A673 (cell line): ENCODE measurements around the gene TOMM22. TPM values are rescaled to one million over a fixed set of nuclear protein-coding genes. Genes with fewer than 3 reads are reported as not detected.

ENCODE experiments used
- BruUV-seq: library from RNA; stranded (reverse); fragments of 400-500 nt; replicated peaks from 2 replicates; lab custom pipeline; 2021; lab: Mats Ljungman, UMichigan
- CTCF ChIA-PET: fragments of 300-600 bp; sonication (Branson Sonifier 250); formaldehyde crosslinking; loops from one replicate; lab custom pipeline; 2022; ENCODE audit warnings: antibody characterized with exemption; lab: Charles Lee
- POLR2A ChIA-PET: fragments of 300-600 bp; sonication (Branson Sonifier 250); formaldehyde crosslinking; loops from one replicate; lab custom pipeline; 2022; ENCODE audit warnings: antibody characterized with exemption; ENCODE audit not compliant: low non-redundant PET; lab: Charles Lee
- DNase-seq: peaks from one replicate; pipeline ENCODE4 v3.0.0-alpha.2; 2015; ENCODE audit warnings: low spot score
- H3K27ac ChIP-seq: fragments of 200-600 bp; sonication (generic); 2 replicates; pipeline ENCODE4 v1.5.1; 2016; ENCODE audit warnings: mixed run types, low read depth, mild to moderate bottlenecking, mixed read lengths, antibody characterized with exemption, low read length; ENCODE audit not compliant: poor library complexity, severe bottlenecking
- H3K27me3 ChIP-seq: fragments of 200-600 bp; sonication (generic); replicated peaks from 2 replicates; pipeline ENCODE4 v1.6.1; 2017; ENCODE audit warnings: mixed run types, low read depth, mild to moderate bottlenecking, mixed read lengths, antibody characterized with exemption, low read length; ENCODE audit not compliant: insufficient read depth, poor library complexity
- H3K36me3 ChIP-seq: fragments of 200-600 bp; sonication (generic); 2 replicates; pipeline ENCODE4 v1.6.1; 2016; ENCODE audit warnings: mixed run types, mild to moderate bottlenecking, mixed read lengths, antibody characterized with exemption, low read length; ENCODE audit not compliant: insufficient read depth, poor library complexity, severe bottlenecking
- H3K4me1 ChIP-seq: fragments of 200-600 bp; sonication (generic); 2 replicates; pipeline ENCODE4 v1.6.1; 2017; ENCODE audit warnings: mixed run types, mild to moderate bottlenecking, mixed read lengths, antibody characterized with exemption, low read length; ENCODE audit not compliant: insufficient read depth, poor library complexity, severe bottlenecking
- H3K4me3 ChIP-seq: fragments of 200-600 bp; sonication (generic); 2 replicates; pipeline ENCODE4 v1.5.1; 2016; ENCODE audit warnings: low read depth, mixed run types, mild to moderate bottlenecking, mixed read lengths, low read length; ENCODE audit not compliant: poor library complexity, severe bottlenecking
- H3K9me3 ChIP-seq: fragments of 200-600 bp; sonication (generic); 2 replicates; pipeline ENCODE4 v1.6.1; 2016; ENCODE audit warnings: mixed run types, low read depth, mild to moderate bottlenecking, mixed read lengths, antibody characterized with exemption, low read length; ENCODE audit not compliant: poor library complexity, severe bottlenecking
- EZH2 ChIP-seq: fragments of 200-600 bp; sonication (generic); IDR thresholded peaks from 2 replicates; pipeline ENCODE4 v1.6.1; 2017; ENCODE audit warnings: borderline replicate concordance, low read depth, mild to moderate bottlenecking, mixed read lengths, antibody characterized with exemption, low read length; ENCODE audit not compliant: poor library complexity, severe bottlenecking
- intact Hi-C: fragments of 100-400 bp; cut with micrococcal nuclease; formaldehyde crosslinking; loops from one replicate; pipeline ENCODE4 v1.10.0; 2022; ENCODE audit not compliant: unreplicated experiment
- total RNA-seq: library from RNA; stranded (reverse); gene quantifications from 2 replicates; pipeline ENCODE4 v1.2.3, GENCODE V29; 2021
- TF ChIP-seq, protein P1 (sequence below): fragments of 300-800, 200-600 bp; sonication (generic); conservative IDR thresholded peaks from 2 replicates; pipeline ENCODE4 v1.5.1; 2017; ENCODE audit warnings: low read depth, mild to moderate bottlenecking, antibody characterized with exemption, low read length, moderate library complexity, mixed read lengths

The TOMM22 gene
- total RNA-seq, 1 experiment from 2014 or later: 152 TPM

DNA sequence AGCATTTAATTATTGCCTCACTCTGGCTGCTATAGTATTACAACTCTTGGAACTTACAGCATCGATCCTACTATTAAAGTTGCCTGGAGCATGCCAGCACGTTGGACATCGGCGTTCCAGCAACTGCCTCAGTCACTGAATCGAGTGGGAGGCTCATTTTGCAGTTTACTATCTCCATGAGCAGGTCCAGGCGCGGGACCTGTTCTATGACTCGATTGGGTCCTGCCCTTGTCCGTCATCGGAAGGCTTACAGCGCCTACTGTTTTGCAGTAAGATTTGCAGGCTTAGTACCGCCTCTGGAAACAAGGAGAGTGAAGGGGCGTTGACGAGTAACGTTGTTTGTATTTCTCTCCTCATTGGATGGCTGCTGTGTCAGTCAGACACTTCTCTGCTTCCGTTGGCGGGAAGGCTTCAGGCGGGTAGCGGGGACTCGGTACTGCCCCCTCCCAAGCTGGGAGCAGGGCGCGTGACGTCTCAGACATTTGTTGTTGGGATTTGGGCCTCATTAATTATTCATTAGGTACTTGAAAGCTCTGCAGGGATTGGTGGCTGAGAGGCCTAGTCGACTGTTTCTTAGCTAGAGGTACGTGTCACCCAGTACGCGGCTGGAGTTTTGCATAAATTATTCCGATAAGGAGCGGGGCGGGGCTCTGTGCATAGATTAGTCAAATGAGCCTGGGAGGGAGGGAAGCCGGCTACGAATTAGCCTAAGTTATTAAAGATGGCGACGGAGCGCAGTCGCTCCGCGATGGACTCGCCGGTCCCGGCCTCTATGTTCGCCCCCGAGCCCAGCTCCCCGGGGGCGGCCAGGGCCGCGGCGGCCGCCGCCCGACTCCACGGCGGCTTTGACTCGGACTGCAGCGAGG, 23.7 kb downstream of the TOMM22 start, which contains the start of gene GTPBP1:
Gene GTPBP1 (plus strand): TSS at position 710 of the 866 bp plus-strand sequence. CDS start 12 bp downstream, at position 722.
- H3K9me3 ChIP-seq: no peaks in the 10 kb centered on the region
- CTCF ChIA-PET: interaction anchor here (1.0 kb wide), 1 partner anchor 20 kb away, joined by 5 read pairs; no protein-coding TSS in a partner anchor
- H3K36me3 ChIP-seq: peaks cover 10% of the 10 kb centered on the region
- H3K4me1 ChIP-seq: peaks cover 28% of the 10 kb centered on the region
- POLR2A ChIA-PET: no interaction called here
- BruUV-seq: no TSS peak
- H3K27me3 ChIP-seq: no peaks in the 10 kb centered on the region
- peak within 1 kb of the TSS; percentile 97 for H3K27ac ChIP-seq
- TF ChIP-seq EZH2: no peak
- TF ChIP-seq, protein P1, sequence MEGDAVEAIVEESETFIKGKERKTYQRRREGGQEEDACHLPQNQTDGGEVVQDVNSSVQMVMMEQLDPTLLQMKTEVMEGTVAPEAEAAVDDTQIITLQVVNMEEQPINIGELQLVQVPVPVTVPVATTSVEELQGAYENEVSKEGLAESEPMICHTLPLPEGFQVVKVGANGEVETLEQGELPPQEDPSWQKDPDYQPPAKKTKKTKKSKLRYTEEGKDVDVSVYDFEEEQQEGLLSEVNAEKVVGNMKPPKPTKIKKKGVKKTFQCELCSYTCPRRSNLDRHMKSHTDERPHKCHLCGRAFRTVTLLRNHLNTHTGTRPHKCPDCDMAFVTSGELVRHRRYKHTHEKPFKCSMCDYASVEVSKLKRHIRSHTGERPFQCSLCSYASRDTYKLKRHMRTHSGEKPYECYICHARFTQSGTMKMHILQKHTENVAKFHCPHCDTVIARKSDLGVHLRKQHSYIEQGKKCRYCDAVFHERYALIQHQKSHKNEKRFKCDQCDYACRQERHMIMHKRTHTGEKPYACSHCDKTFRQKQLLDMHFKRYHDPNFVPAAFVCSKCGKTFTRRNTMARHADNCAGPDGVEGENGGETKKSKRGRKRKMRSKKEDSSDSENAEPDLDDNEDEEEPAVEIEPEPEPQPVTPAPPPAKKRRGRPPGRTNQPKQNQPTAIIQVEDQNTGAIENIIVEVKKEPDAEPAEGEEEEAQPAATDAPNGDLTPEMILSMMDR: no peak
- intact Hi-C loops: loop anchor here (10.0 kb wide), 1 partner anchor 201 kb away; the partner anchor contains the start of gene DDX17
- peak within 1 kb of the TSS; percentile 94 for H3K4me3 ChIP-seq
- DNase-seq: peak; percentile 100

DNA sequence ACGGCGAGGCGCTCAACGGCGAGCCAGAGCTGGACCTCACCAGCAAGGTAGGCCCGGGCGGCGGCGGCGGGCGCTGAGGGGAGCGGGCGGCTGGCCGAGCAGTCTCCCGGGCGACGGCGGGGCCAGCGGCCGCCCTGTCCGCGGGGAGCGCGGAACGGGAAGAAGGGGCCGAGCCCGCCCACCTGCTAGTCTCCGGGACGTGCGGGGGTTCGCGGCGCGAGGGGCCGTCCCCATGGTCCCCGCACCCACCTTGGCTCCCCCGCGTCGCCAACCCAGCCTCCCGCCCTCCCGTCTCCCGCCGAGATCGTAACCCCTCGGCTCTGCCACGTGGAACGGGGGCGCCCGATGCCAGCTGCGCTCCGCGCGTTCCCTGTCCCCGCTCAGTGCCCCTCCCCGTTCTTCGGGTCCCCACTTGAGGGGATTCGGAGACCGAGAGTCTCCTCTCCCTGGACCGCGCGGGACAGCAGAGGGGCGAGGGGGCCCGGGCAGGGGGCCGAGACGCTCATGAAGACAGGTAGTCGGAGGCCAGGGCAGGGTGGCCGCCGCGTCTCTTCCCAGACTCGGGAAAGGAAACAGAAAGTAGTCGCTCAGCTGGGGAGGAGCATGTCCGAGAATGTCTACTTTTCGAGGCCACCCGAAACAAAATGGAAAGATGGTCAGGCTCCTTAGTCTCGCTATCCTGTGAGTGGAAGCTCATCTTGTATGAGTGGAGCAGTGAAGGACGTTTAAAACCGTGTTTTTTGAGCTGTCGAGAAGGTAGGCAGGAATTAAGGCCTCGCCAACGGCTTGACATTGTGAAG, 24.5 kb downstream of the TOMM22 start:
- Histone ChIP-seq H3K9me3 (no peaks in the 10 kb centered on the region), H3K27me3 (no peaks in the 10 kb centered on the region), H3K4me3 (peak overlapping the region; percentile 94), H3K27ac (peak overlapping the region; percentile 97), H3K4me1 (peaks cover 28% of the 10 kb centered on the region), H3K36me3 (peaks cover 18% of the 10 kb centered on the region)
- TF ChIP-seq, protein P1: no peak
- no peak for TF ChIP-seq EZH2
- intact Hi-C loops: loop anchor here (10.0 kb wide), 1 partner anchor 202 kb away; the partner anchor contains the start of gene DDX17
- ChIA-PET POLR2A (no interaction called here), CTCF (interaction anchor here (1.0 kb wide), 1 partner anchor 19 kb away, joined by 5 read pairs; no protein-coding TSS in a partner anchor)
- no TSS peak for BruUV-seq
- peak; percentile 28 for DNase-seq

DNA sequence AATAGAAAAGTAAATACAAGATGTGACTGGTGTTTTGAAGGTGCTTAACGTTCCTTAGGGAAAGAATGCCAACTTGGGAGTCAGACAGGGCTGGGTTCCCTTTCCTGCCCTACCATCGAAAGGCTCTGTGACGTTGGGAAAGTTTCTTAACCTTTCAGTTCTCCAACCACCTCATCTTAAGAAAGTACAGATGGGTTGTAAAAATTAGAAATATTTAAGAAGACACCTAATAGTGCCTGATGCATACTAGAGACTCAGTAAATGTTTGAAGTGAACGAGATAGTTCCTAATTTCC, 25.1 kb downstream of the TOMM22 start:
- no TSS peak for BruUV-seq
- Histone ChIP-seq H3K27me3 (no peaks in the 10 kb centered on the region), H3K4me1 (peaks cover 28% of the 10 kb centered on the region), H3K9me3 (no peaks in the 10 kb centered on the region), H3K27ac (peak overlapping the region; percentile 97), H3K4me3 (peak overlapping the region; percentile 94), H3K36me3 (peaks cover 18% of the 10 kb centered on the region)
- ChIA-PET POLR2A (no interaction called here), CTCF (no interaction called here)
- TF ChIP-seq EZH2: no peak
- TF ChIP-seq, protein P1: no peak
- intact Hi-C loops: loop anchor here (10.0 kb wide), 1 partner anchor 202 kb away; the partner anchor contains the start of gene DDX17
- DNase-seq: no peak
